GM12801 (cell line): ENCODE measurements around the gene AGAP2.

Experiments
- CTCF ChIP-seq: IDR thresholded peaks from one replicate; pipeline ENCODE4 v1.5.1; 2011; ENCODE audit warnings: control low read depth; ENCODE audit not compliant: insufficient read length; ENCODE audit errors: extremely low read depth

AGAP2 gene

DNA sequence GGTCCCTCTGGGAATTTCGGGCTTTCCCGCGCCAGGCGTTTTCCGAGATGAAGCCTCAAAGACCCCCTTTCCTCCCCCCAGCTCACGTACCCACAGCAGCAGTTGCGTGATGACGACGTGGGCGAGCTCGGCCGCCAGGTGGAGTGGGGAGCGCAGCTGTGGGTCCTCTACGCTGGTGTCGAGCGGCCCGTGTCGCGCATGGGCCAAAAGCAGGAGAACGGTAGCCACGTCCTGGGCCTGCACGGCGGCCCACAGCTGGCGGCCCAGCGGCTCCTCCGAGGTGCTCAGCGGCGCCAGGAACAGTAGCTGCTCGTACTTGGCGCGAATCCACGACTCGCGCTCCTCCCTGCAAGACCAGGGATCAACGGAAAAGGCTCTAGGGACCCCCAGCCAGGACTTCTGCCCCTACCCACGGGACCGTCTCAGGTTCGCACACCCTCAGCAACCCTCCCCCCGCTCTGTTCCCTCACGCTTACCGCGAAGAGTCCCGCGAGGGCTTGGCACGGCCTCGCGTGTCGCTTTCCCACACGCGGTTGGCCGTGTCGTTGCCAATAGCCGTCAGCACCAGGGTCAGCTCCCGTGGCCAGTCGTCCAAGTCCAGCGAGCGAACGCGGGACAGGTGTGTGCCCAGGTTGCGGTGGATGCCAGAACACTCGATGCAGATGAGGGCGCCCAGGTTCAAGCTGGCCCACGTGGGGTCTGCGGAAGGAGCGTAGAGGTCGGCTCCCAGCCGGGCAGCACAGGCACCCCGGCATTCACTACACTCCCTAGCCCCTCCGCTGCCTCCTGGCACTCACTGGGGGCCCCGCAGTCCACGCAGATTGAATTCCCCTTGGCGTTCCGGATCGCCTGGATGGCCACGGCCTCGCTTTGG lies 11.4 kb downstream of the AGAP2 start:
- no peak for TF ChIP-seq CTCF

GRCh38 chr12:57726151-57726883 lies 12.2 kb downstream of the AGAP2 start:
- TF ChIP-seq CTCF = no peak

DNA sequence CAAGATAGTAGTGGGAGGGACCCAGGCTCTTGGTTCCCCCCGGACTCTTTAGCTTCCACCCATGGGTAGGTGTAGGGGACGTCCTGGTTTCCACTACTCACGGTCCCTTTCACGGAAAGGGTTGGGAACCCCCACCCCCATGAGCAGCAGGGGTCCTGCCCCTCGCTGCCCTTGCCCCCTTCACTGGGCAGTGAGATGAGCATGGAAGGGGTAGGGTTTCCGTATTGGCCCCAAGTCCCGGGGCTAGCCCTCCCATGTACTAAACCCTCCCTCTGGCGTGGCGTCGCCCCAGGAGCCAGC lies 12.7 kb downstream of the AGAP2 start:
- TF ChIP-seq CTCF = no peak

- TF ChIP-seq CTCF = no peak
These were observed 13.4 kb downstream of the AGAP2 start for GRCh38 chr12:57724936-57725740.

DNA sequence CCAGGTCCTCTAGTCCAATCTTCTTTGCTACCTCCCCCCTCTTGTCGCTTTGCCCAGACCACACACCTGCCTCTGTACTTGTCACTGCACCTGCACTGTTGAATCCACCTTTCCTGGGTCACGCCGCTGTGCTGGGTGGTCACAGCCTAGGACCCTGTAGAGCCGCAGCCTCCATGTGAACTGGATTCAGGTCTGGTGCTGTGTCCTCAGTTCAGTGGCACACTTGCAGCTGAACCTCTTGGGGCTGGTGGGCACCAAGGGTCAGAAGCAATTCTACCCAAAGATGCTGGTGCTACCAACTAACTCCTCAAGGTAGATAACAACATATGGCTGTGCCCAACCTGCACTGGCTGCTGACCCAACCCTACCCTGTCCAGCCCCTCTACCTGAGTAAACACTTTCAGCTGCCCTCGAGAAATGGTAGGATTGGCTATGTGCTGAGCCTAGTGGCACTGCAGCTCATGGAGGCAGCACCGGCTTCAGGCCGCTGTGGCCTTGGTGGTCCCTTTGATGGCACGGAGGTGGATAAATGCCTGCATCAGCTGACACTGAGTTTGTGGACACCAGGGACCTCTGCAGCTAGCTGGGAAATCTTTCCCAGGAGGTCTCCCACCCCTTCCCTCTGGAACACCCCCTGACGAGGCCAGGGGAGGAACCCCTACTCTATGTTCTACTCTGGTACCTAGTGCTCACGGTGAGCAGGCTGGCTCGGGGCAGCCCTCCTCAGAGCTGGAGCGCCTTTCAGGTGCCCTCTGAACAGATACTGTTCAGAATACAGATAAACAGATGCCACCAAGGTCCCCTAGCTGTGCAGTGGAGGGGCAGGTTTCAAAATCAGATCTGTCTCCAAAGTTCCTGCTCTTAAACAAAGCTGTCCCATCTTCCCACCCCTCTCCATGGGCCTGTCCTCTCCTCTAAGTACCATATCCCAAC lies 14.3 kb downstream of the AGAP2 start:
- TF ChIP-seq CTCF = no peak

DNA sequence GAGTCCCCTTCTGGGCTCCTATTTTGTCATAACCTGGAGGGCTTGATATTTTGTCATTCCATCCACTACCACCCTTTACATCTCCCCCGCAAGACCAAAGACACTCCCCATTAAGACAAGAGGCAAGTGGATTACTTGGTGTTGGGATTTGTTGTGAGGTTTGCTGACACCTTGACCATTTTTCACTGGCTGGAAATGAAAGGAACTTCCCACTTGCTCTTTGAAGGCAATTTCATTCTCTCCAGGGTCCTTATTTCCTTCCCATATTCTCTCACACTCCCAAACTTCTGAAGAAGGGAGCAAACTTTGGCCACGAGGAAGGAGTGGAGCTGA lies 14.9 kb downstream of the AGAP2 start:
- TF ChIP-seq CTCF = no peak
